MCF 10A (cell line): Measurements from ENCODE around the gene SAMD11. TPM values are rescaled to one million over a fixed set of nuclear protein-coding genes. Genes with fewer than 3 reads are reported as not detected.
A peak's percentile ranks its signal among the peaks of the same experiment; 100 is the strongest.

Source experiments
- BruUV-seq: library from RNA; stranded (reverse); fragments of 400-500 nt; replicated peaks from 2 replicates; lab custom pipeline; 2021; lab: Mats Ljungman, UMichigan
- CTCF ChIA-PET: fragments of 300-600 bp; sonication (Branson Sonifier 250); formaldehyde crosslinking; extraction: SDS; loops from one replicate; lab custom pipeline; 2021; ENCODE audit warnings: antibody characterized with exemption, inconsistent platforms; lab: Yijun Ruan, JAX
- POLR2A ChIA-PET: fragments of 300-600, 350-650 bp; sonication (Branson Sonifier 250); formaldehyde crosslinking; extraction: SDS; loops from one replicate; lab custom pipeline; 2020; ENCODE audit warnings: antibody characterized with exemption, inconsistent platforms; lab: Yijun Ruan, JAX
- DNase-seq: peaks from one replicate; pipeline ENCODE4 v3.0.0-alpha.2; 2018; ENCODE audit not compliant: unreplicated experiment
- H3K27ac Mint-ChIP-seq: one replicate; pipeline ENCODE4 v1.8.0; 2022; ENCODE audit warnings: mild to moderate bottlenecking, low read depth, mixed read lengths; ENCODE audit not compliant: unreplicated experiment
- H3K27me3 Mint-ChIP-seq: one replicate; pipeline ENCODE4 v1.8.0; 2022; ENCODE audit warnings: mixed read lengths; ENCODE audit not compliant: insufficient read depth, unreplicated experiment
- H3K36me3 Mint-ChIP-seq: one replicate; pipeline ENCODE4 v1.8.0; 2022; ENCODE audit warnings: mild to moderate bottlenecking, moderate library complexity, mixed read lengths; ENCODE audit not compliant: insufficient read depth, unreplicated experiment
- H3K4me1 Mint-ChIP-seq: one replicate; pipeline ENCODE4 v1.8.0; 2022; ENCODE audit warnings: mixed read lengths; ENCODE audit not compliant: insufficient read depth, unreplicated experiment
- H3K4me3 Mint-ChIP-seq: one replicate; pipeline ENCODE4 v1.8.0; 2022; ENCODE audit warnings: mild to moderate bottlenecking, moderate library complexity, mixed read lengths; ENCODE audit not compliant: unreplicated experiment
- H3K9me3 Mint-ChIP-seq: one replicate; pipeline ENCODE4 v1.8.0; 2022; ENCODE audit warnings: mixed read lengths; ENCODE audit not compliant: unreplicated experiment
- CTCF ChIP-seq: fragments of 200-600 bp; IDR thresholded peaks from one replicate; pipeline ENCODE4 v1.8.0; 2022; ENCODE audit warnings: antibody characterized with exemption, mild to moderate bottlenecking; ENCODE audit not compliant: unreplicated experiment
- intact Hi-C: fragments of 100-400 bp; cut with micrococcal nuclease; formaldehyde crosslinking; loops from 2 replicates; pipeline ENCODE4 v1.14.1; 2022
- total RNA-seq: library from RNA; stranded (reverse); gene quantifications from 2 replicates; pipeline ENCODE4 v1.2.3, GENCODE V29; 2022

Gene SAMD11
- total RNA-seq, 1 experiment from 2014 or later, result not detected

GRCh38 chr1:981955-982558 lies 58.3 kb downstream of the SAMD11 start, which contains the start of gene PERM1:
PERM1 (minus strand) TSS chr1:982093; CDS start chr1:981029, 1,064 bp downstream.
- ChIA-PET POLR2A (interaction anchor here (1.6 kb wide), 1 partner anchor 15 kb away, joined by 5 read pairs; the partner anchor contains the start of gene PLEKHN1), CTCF (interaction anchor here (0.9 to 6.6 kb wide), 7 partner anchors 10 to 87 kb away, joined by 3 to 117 read pairs (median 5); no protein-coding TSS in a partner anchor)
- intact Hi-C loops, result loop anchor here (10.0 kb wide), 1 partner anchor 313 kb away; no protein-coding TSS in a partner anchor

GRCh38 chr1:982765-983436 lies 59.2 kb downstream of the SAMD11 start:
- ChIA-PET CTCF (interaction anchor here (0.7 to 6.6 kb wide), 14 partner anchors 11 to 364 kb away, joined by 3 to 117 read pairs (median 4); no protein-coding TSS in a partner anchor), POLR2A (interaction anchor here (0.6 to 1.6 kb wide), 3 partner anchors 16 to 78 kb away, joined by 3 to 5 read pairs (median 3); partner anchors contain the start of gene PLEKHN1)
- Mint-ChIP-seq H3K4me3 (no peak overlapping the region), H3K27ac (no peak overlapping the region), H3K4me1 (no peaks in the 10 kb centered on the region), H3K9me3 (no peaks in the 10 kb centered on the region), H3K27me3 (peaks cover 18% of the 10 kb centered on the region), H3K36me3 (peaks cover 6% of the 10 kb centered on the region)
- intact Hi-C loops, result loop anchor here (10.0 kb wide), 1 partner anchor 312 kb away; no protein-coding TSS in a partner anchor
- no peak for TF ChIP-seq CTCF
- no TSS peak for BruUV-seq
- no peak for DNase-seq

More at GRCh38 chr1:981955-982558, 58.3 kb downstream of the SAMD11 start, which contains the start of gene PERM1:
- H3K4me1 Mint-ChIP-seq, result no peaks in the 10 kb centered on the region
- no peak for DNase-seq
- H3K9me3 Mint-ChIP-seq, result no peaks in the 10 kb centered on the region
- no peak within 1 kb of the TSS for H3K27ac Mint-ChIP-seq
- H3K36me3 Mint-ChIP-seq, result peaks cover 6% of the 10 kb centered on the region
- TF ChIP-seq CTCF, result no peak
- no peak within 1 kb of the TSS for H3K4me3 Mint-ChIP-seq
- H3K27me3 Mint-ChIP-seq, result peaks cover 18% of the 10 kb centered on the region
- BruUV-seq, result no TSS peak

GRCh38 chr1:983798-984475 lies 60.2 kb downstream of the SAMD11 start:
- no peaks in the 10 kb centered on the region for H3K4me1 Mint-ChIP-seq
- BruUV-seq, result no TSS peak
- intact Hi-C loops, result loop anchor here (1.0 to 10.0 kb wide), 3 partner anchors 80 to 311 kb away; partner anchors contain the start of gene C1orf159
- peaks cover 28% of the 10 kb centered on the region for H3K27me3 Mint-ChIP-seq
- no peaks in the 10 kb centered on the region for H3K9me3 Mint-ChIP-seq
- peaks cover 6% of the 10 kb centered on the region for H3K36me3 Mint-ChIP-seq
- TF ChIP-seq CTCF, result peak; percentile 98
- H3K4me3 Mint-ChIP-seq, result no peak overlapping the region
- POLR2A ChIA-PET, result interaction anchor here (0.6 to 1.6 kb wide), 6 partner anchors 17 to 79 kb away, joined by 3 to 5 read pairs (median 3); partner anchors contain the start of gene PLEKHN1
- DNase-seq, result no peak
- CTCF ChIA-PET, result interaction anchor here (0.6 to 6.6 kb wide), 30 partner anchors 8 to 363 kb away, joined by 3 to 117 read pairs (median 5); no protein-coding TSS in a partner anchor
- no peak overlapping the region for H3K27ac Mint-ChIP-seq
